GM23248 (cell line): ENCODE measurements around the gene SETSIP. TPM values are rescaled to one million over a fixed set of nuclear protein-coding genes. Genes with fewer than 3 reads are reported as not detected.

Source experiments
- DNase-seq: peaks from one replicate; pipeline ENCODE4 v3.0.0-alpha.2; 2015
- H2AFZ ChIP-seq: fragments of 200-600 bp; sonication (generic); 2 replicates; pipeline ENCODE4 v1.6.1; 2016; ENCODE audit warnings: antibody characterized with exemption
- H3F3A ChIP-seq: fragments of 200-600 bp; sonication (generic); 2 replicates; pipeline ENCODE4 v1.6.1; 2016; ENCODE audit warnings: mild to moderate bottlenecking, antibody characterized with exemption, mixed run types; ENCODE audit not compliant: insufficient read depth
- H3K27ac ChIP-seq: fragments of 200-600 bp; sonication (generic); 2 replicates; pipeline ENCODE4 v1.5.1; 2016; ENCODE audit warnings: mild to moderate bottlenecking
- H3K27me3 ChIP-seq: fragments of 200-600 bp; sonication (generic); replicated peaks from 2 replicates; pipeline ENCODE4 v1.6.1; 2016; ENCODE audit warnings: mild to moderate bottlenecking; ENCODE audit not compliant: insufficient read depth
- H3K36me3 ChIP-seq: fragments of 200-600 bp; sonication (generic); 2 replicates; pipeline ENCODE4 v1.6.1; 2016; ENCODE audit warnings: low read depth, mild to moderate bottlenecking
- H3K4me1 ChIP-seq: fragments of 200-600 bp; sonication (generic); 2 replicates; pipeline ENCODE4 v1.6.1; 2016; ENCODE audit warnings: mild to moderate bottlenecking; ENCODE audit not compliant: insufficient read depth
- H3K4me2 ChIP-seq: fragments of 200-600 bp; sonication (generic); one replicate; pipeline ENCODE4 v1.6.1; 2016; ENCODE audit warnings: mild to moderate bottlenecking; ENCODE audit not compliant: unreplicated experiment
- H3K4me3 ChIP-seq: fragments of 200-600 bp; sonication (generic); 2 replicates; pipeline ENCODE4 v1.5.1; 2016; ENCODE audit warnings: mild to moderate bottlenecking
- H3K79me2 ChIP-seq: fragments of 200-600 bp; sonication (generic); 2 replicates; pipeline ENCODE4 v1.6.1; 2016; ENCODE audit warnings: mild to moderate bottlenecking; ENCODE audit not compliant: insufficient read depth
- H3K9ac ChIP-seq: fragments of 200-600 bp; sonication (generic); 2 replicates; pipeline ENCODE4 v1.6.1; 2016; ENCODE audit warnings: mild to moderate bottlenecking
- H3K9me2 ChIP-seq: fragments of 200-600 bp; sonication (generic); 2 replicates; pipeline ENCODE4 v1.6.1; 2016; ENCODE audit warnings: mixed run types, mild to moderate bottlenecking, moderate library complexity; ENCODE audit not compliant: insufficient read depth
- H3K9me3 ChIP-seq: fragments of 200-600 bp; sonication (generic); one replicate; pipeline ENCODE4 v1.6.1; 2017; ENCODE audit warnings: low read depth
- H4K20me1 ChIP-seq: fragments of 200-600 bp; sonication (generic); 2 replicates; pipeline ENCODE4 v1.6.0; 2016; ENCODE audit not compliant: insufficient read depth
- EZH2 ChIP-seq: fragments of 200-600 bp; sonication (generic); IDR thresholded peaks from 2 replicates; pipeline ENCODE4 v1.6.1; 2018; ENCODE audit warnings: antibody characterized with exemption, mild to moderate bottlenecking; ENCODE audit not compliant: insufficient read depth, poor library complexity, severe bottlenecking
- EZH2phosphoT487 ChIP-seq: fragments of 200-600 bp; sonication (generic); IDR thresholded peaks from 2 replicates; pipeline ENCODE4 v1.6.1; 2018; ENCODE audit warnings: antibody characterized with exemption, moderate library complexity, mild to moderate bottlenecking, low read depth; ENCODE audit not compliant: insufficient read depth
- WGBS, 2 experiments: methylation state at CpG; one replicate each; pipeline ENCODE4 v1.1.6; 2015 to 2017; ENCODE audit warnings: low lambda C conversion rate in 2 of 2, low coverage in 1 of 2; ENCODE audit errors: missing lambda C conversion rate in 2 of 2; 5-methylcytosine and 5-hydroxymethylcytosine counted together
- in situ Hi-C: fragments of 300-500 bp; cut with MboI; formaldehyde crosslinking; loops from 2 replicates; pipeline ENCODE4 v1.15.0; 2020
- polyA plus RNA-seq: library from polyadenylated mRNA; unstranded; fragments of >200 nt; fragmentation: Nextera tagmentation; extraction: Ambion mirVana; gene quantifications from 2 replicates; pipeline ENCODE4 v1.2.1, GENCODE V29; 2016
- total RNA-seq: library from RNA; depleted of rRNA; stranded (reverse); fragments of >200 nt; shearing (Covaris generic); gene quantifications from 2 replicates; pipeline ENCODE4 v1.2.3, GENCODE V29; 2014

The SETSIP gene
- total and polyA plus RNA-seq, 2 experiments from 2014 or later, result not detected

- H3K27me3 ChIP-seq, result peaks cover 7% of the 10 kb centered on the region
- no peak overlapping the region for H3K9ac ChIP-seq
- no peaks in the 10 kb centered on the region for H3K9me2 ChIP-seq
- DNase-seq, result no peak
- no peaks in the 10 kb centered on the region for H3K4me1 ChIP-seq
- WGBS, 2 experiments, result 50 to 55% methylated on average over 2 of the region's 2 CpGs
- H2AFZ ChIP-seq, result no peak overlapping the region
- no peak overlapping the region for H3K4me2 ChIP-seq
- no peak for TF ChIP-seq EZH2
- no peak for TF ChIP-seq EZH2phosphoT487
- H3K9me3 ChIP-seq, result no peaks in the 10 kb centered on the region
- in situ Hi-C loops, result no loop called here
- no peaks in the 10 kb centered on the region for H3K79me2 ChIP-seq
- H4K20me1 ChIP-seq, result no peaks in the 10 kb centered on the region
- no peak overlapping the region for H3K27ac ChIP-seq
- no peaks in the 10 kb centered on the region for H3K36me3 ChIP-seq
- no peaks in the 10 kb centered on the region for H3F3A ChIP-seq
- no peak overlapping the region for H3K4me3 ChIP-seq
Observed at GRCh38 chr1:92038695-92039346, 36.4 kb downstream of the SETSIP start.

GRCh38 chr1:92037400-92037799 is 37.8 kb downstream of the SETSIP start:
- WGBS, 2 experiments, result 84 to 85% methylated on average over 6 of the region's 6 CpGs
- no peaks in the 10 kb centered on the region for H3K9me2 ChIP-seq
- TF ChIP-seq EZH2 (no peak), EZH2phosphoT487 (no peak)
- in situ Hi-C loops, result no loop called here
- no peaks in the 10 kb centered on the region for H3K36me3 ChIP-seq
- no peak overlapping the region for H3K27ac ChIP-seq
- H3K27me3 ChIP-seq, result peaks cover 7% of the 10 kb centered on the region
- no peaks in the 10 kb centered on the region for H3K9me3 ChIP-seq
- no peak overlapping the region for H3K9ac ChIP-seq
- no peaks in the 10 kb centered on the region for H4K20me1 ChIP-seq
- no peak overlapping the region for H2AFZ ChIP-seq
- no peak overlapping the region for H3K4me2 ChIP-seq
- no peaks in the 10 kb centered on the region for H3K4me1 ChIP-seq
- no peak for DNase-seq
- H3K79me2 ChIP-seq, result no peaks in the 10 kb centered on the region
- H3F3A ChIP-seq, result no peaks in the 10 kb centered on the region
- no peak overlapping the region for H3K4me3 ChIP-seq

DNA sequence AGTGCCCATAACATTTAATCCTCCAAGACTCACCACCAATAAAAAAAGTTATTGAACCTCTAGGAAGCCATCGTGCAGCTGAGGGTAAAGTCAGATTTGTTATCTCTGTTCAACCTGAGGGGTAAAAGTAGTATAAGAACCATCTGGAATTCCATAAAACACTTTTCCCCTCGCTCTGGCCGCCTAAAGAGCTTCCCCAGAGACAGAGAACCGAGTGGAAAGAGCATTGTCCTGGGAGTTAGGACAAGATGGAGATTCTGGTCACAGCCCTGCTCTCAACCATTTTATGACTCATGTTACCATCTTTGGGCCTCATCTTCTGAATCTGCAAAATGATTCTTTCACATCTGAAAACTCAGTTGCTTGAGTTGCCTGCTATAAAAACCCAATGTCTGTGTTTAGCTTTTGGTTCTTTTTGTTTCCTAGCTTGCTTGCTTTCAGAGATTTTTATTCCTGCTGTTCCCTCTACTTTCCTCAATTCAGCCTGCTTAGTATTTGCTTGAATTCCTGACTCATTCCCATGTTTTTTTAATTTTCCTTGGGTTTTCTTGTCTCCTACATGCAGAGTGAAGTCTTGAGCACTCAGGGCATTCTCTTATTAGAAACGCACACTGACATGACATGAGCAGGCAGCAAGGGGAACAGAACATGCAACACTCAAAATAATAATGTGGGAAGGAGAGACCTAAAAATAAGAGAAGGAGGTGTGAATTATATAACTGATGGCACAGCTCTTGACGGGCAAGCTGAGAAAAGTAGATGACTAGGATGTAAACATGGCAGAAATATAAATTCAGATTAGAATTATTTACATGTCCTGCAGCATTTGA is 43.7 kb downstream of the SETSIP start:
- Histone ChIP-seq H3K9me3 (no peaks in the 10 kb centered on the region), H3K9ac (no peak overlapping the region), H2AFZ (0 out of 2 replicates have a peak overlapping the region, but pooled peaks have one; percentile 3), H3F3A (no peaks in the 10 kb centered on the region), H3K4me1 (no peaks in the 10 kb centered on the region), H3K27ac (no peak overlapping the region), H3K27me3 (peaks cover 10% of the 10 kb centered on the region), H3K9me2 (no peaks in the 10 kb centered on the region), H3K36me3 (no peaks in the 10 kb centered on the region), H3K4me2 (no peak overlapping the region), H3K79me2 (no peaks in the 10 kb centered on the region), H4K20me1 (no peaks in the 10 kb centered on the region), H3K4me3 (no peak overlapping the region)
- TF ChIP-seq EZH2phosphoT487 (no peak), EZH2 (no peak)
- in situ Hi-C loops, result no loop called here
- DNase-seq, result peak; percentile 11
- WGBS, 2 experiments, result 64 to 68% methylated on average over 6 of the region's 6 CpGs

DNA sequence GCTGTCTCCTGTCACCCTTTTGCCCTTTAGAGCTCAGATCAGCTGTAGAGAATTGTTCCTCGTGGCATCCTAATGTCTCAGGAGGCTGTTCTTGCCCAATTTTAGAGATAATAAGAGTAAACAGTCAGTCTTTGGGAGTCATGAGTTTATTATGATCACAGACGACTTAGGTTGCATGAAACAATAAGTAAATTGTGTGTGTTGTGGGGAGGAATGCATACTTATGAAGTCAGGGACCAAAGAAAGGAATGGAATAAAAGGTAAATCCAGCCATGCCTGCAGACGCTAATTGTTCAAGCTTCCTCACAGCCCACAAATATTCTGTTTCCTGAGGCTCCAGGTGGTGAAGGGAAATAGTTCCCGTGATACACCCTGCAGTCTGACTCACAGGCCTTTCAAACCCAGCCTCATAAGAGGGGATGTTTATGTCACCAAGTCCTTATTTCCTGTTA is 44.5 kb downstream of the SETSIP start:
- no peak overlapping the region for H3K4me2 ChIP-seq
- no peaks in the 10 kb centered on the region for H3F3A ChIP-seq
- peak overlapping the region; percentile 93; the same call in 1 of the 2 replicates for H2AFZ ChIP-seq
- no peaks in the 10 kb centered on the region for H3K4me1 ChIP-seq
- H4K20me1 ChIP-seq, result no peaks in the 10 kb centered on the region
- no peaks in the 10 kb centered on the region for H3K9me3 ChIP-seq
- peak; percentile 5 for DNase-seq
- H3K9ac ChIP-seq, result no peak overlapping the region
- WGBS, 2 experiments, result 77 to 84% methylated on average over 4 of the region's 4 CpGs
- no peaks in the 10 kb centered on the region for H3K36me3 ChIP-seq
- no peaks in the 10 kb centered on the region for H3K79me2 ChIP-seq
- no peak overlapping the region; the same call in 1 of the 2 replicates for H3K4me3 ChIP-seq
- no peak for TF ChIP-seq EZH2
- no peak for TF ChIP-seq EZH2phosphoT487
- H3K27me3 ChIP-seq, result peaks cover 7% of the 10 kb centered on the region; the same call in 1 of the 2 replicates
- H3K27ac ChIP-seq, result no peak overlapping the region
- in situ Hi-C loops, result no loop called here
- no peaks in the 10 kb centered on the region for H3K9me2 ChIP-seq
